ENCODE results near the gene TIGD3. TPM values are rescaled to one million over a fixed set of nuclear protein-coding genes. Genes with fewer than 3 reads are reported as not detected.

The TIGD3 gene
- total and polyA plus RNA-seq, 4 donors: 1.4 to 3.7 (median 2.4) TPM

DNA sequence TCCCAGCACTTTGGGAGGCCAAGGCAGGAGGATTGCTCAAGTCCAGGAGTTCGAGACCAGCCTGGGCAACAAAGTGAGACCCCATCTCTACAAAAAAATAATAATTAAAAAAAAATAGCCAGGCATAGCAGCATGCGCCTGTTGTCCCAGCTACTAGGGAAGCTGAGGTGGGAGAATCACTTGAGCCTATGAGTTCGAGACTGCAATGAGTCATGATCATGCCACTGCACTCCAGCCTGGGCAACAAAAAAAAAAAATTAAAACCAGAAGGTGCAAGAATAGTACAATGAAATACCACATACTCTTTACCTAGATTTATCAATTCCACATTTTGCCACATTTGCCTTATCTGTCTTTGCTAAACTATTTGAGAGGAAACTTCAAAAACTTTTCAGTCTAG, 12.7 kb upstream of the TIGD3 start:
- no peak for DNase-seq (ENCODE audit: low read depth in 4 of 6, low spot score in 6 of 6)
- H3K27me3 ChIP-seq (ENCODE audit: control insufficient read depth, insufficient read depth, low read length): no peaks in the 10 kb centered on the region
- no peaks in the 10 kb centered on the region for H3K4me1 ChIP-seq (ENCODE audit: control insufficient read depth, insufficient read depth, low read length)
- H3K9me3 ChIP-seq (ENCODE audit: control insufficient read depth, insufficient read depth, low read length): no peaks in the 10 kb centered on the region
- H3K4me3 ChIP-seq (ENCODE audit: low read depth, low read length): no peak overlapping the region
- no peak overlapping the region for H3K27ac ChIP-seq (ENCODE audit: low read depth, low read length)
- WGBS (ENCODE audit: insufficient coverage): no CpG with 5 or more reads among the region's 3 CpGs
- peaks cover 76% of the 10 kb centered on the region for H3K36me3 ChIP-seq (ENCODE audit: control insufficient read depth, insufficient read depth, low read length)

DNA sequence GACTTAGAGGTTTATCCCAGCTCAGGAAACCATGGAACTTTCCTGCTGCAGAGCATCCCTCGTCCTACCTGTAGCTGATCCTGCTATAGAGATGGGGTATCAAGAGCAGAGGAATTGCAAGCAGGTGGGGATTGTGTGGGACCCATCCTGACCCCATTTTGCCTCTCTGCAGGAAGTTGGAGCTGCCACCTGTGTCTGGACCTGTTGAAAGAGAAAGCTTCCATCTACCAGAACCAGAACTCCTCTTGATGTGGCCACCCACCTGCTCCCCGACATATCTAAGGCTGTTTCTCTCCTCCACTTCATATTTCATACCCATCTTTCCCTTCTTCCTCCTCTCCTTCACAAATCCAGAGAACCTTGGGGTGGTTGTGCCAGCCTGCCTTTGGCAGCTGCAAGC, 3.0 kb upstream of the TIGD3 start:
- Histone ChIP-seq H3K9me3 (ENCODE audit: control insufficient read depth, insufficient read depth, low read length) (no peaks in the 10 kb centered on the region), H3K36me3 (ENCODE audit: control insufficient read depth, insufficient read depth, low read length) (peaks cover 66% of the 10 kb centered on the region), H3K27me3 (ENCODE audit: control insufficient read depth, insufficient read depth, low read length) (peaks cover 4% of the 10 kb centered on the region), H3K4me3 (ENCODE audit: low read depth, low read length) (no peak overlapping the region), H3K27ac (ENCODE audit: low read depth, low read length) (no peak overlapping the region), H3K4me1 (ENCODE audit: control insufficient read depth, insufficient read depth, low read length) (peaks cover 35% of the 10 kb centered on the region)
- WGBS (ENCODE audit: insufficient coverage): 86% methylated on average over 1 of the region's 2 CpGs
- DNase-seq (ENCODE audit: low read depth in 4 of 6, low spot score in 6 of 6): no peak

DNA sequence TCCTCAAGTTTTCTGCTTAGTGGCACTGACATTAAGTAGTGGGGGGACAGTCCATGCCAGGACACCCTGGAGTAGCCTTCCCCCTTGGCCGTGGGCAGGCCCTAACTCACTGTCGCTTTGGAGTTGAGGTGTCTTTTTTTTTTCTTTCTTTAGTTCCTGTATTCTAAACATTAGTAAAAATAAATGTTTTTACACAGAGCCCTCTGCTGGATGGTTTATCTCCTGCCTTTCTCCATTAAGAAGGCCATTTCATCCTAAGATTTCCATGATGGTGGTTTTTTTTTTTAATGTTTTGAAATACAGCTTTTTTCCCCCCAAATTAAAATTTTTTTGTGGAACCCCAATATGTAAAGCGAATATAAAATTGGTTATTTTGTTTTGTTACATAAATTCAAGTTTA, 1.8 kb upstream of the TIGD3 start:
- H3K9me3 ChIP-seq (ENCODE audit: control insufficient read depth, insufficient read depth, low read length): no peaks in the 10 kb centered on the region
- no peak overlapping the region for H3K4me3 ChIP-seq (ENCODE audit: low read depth, low read length)
- H3K36me3 ChIP-seq (ENCODE audit: control insufficient read depth, insufficient read depth, low read length): peaks cover 56% of the 10 kb centered on the region
- peaks cover 42% of the 10 kb centered on the region for H3K4me1 ChIP-seq (ENCODE audit: control insufficient read depth, insufficient read depth, low read length)
- peak in 2 of 6 donors; percentile 46 to 76 for DNase-seq (ENCODE audit: low read depth in 4 of 6, low spot score in 6 of 6)
- H3K27ac ChIP-seq (ENCODE audit: low read depth, low read length): no peak overlapping the region
- H3K27me3 ChIP-seq (ENCODE audit: control insufficient read depth, insufficient read depth, low read length): peaks cover 4% of the 10 kb centered on the region
- no CpG with 5 or more reads among the region's 3 CpGs for WGBS (ENCODE audit: insufficient coverage)

DNA sequence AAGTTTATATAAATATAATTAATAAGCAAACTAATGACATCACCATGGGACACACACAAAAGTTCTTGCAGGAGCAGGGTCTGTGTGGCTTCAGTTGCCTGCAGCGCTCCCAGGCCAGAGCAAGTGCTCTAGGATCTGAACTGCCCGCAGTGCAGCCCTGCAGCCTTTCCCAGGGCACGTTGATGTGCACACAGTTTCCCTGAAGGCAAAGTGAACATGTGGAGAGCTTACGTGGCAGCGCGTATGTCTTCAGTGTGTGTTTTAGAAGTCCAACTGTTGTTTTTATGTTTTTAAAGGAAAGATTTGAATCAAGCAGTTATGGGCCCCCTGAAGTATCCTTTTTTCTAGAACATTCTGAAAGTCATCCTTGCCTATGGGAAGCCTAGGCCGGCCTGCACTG, 1.2 kb upstream of the TIGD3 start:
- 65% methylated on average over 5 of the region's 7 CpGs for WGBS (ENCODE audit: insufficient coverage)
- no peak for DNase-seq (ENCODE audit: low read depth in 4 of 6, low spot score in 6 of 6)

DNA sequence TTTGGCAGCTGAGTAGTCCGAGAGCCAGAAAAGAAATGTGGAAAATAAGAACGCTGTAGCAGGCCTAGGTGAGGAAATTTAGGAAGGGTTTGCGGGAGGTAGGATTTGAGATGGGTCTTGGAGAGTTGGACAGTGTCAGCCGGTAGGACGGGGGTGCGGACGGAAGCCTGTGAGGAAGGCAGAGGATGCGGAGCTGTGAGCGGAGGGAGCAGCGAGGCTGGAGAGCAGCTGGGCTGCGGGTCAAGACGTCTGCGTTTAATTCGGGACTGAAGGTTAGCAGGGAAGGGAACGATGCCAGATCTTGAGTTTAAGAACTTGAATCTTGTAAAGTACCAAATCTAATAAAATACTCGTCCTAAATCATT, 669 bp upstream of the TIGD3 start:
- peak overlapping the region; percentile 92 for H3K27ac ChIP-seq (ENCODE audit: low read depth, low read length)
- H3K4me3 ChIP-seq (ENCODE audit: low read depth, low read length): peak overlapping the region; percentile 71
- WGBS (ENCODE audit: insufficient coverage): 6% methylated on average over 11 of the region's 16 CpGs
- H3K27me3 ChIP-seq (ENCODE audit: control insufficient read depth, insufficient read depth, low read length): peaks cover 4% of the 10 kb centered on the region
- no peaks in the 10 kb centered on the region for H3K9me3 ChIP-seq (ENCODE audit: control insufficient read depth, insufficient read depth, low read length)
- H3K36me3 ChIP-seq (ENCODE audit: control insufficient read depth, insufficient read depth, low read length): peaks cover 45% of the 10 kb centered on the region
- H3K4me1 ChIP-seq (ENCODE audit: control insufficient read depth, insufficient read depth, low read length): peaks cover 42% of the 10 kb centered on the region
- no peak for DNase-seq (ENCODE audit: low read depth in 4 of 6, low spot score in 6 of 6)

More for the DNA sequence above, 1.2 kb upstream of the TIGD3 start:
- Histone ChIP-seq H3K36me3 (ENCODE audit: control insufficient read depth, insufficient read depth, low read length) (peaks cover 51% of the 10 kb centered on the region), H3K27ac (ENCODE audit: low read depth, low read length) (peak overlapping the region; percentile 92), H3K4me1 (ENCODE audit: control insufficient read depth, insufficient read depth, low read length) (peaks cover 42% of the 10 kb centered on the region), H3K9me3 (ENCODE audit: control insufficient read depth, insufficient read depth, low read length) (no peaks in the 10 kb centered on the region), H3K4me3 (ENCODE audit: low read depth, low read length) (peak overlapping the region; percentile 71), H3K27me3 (ENCODE audit: control insufficient read depth, insufficient read depth, low read length) (peaks cover 4% of the 10 kb centered on the region)

DNA sequence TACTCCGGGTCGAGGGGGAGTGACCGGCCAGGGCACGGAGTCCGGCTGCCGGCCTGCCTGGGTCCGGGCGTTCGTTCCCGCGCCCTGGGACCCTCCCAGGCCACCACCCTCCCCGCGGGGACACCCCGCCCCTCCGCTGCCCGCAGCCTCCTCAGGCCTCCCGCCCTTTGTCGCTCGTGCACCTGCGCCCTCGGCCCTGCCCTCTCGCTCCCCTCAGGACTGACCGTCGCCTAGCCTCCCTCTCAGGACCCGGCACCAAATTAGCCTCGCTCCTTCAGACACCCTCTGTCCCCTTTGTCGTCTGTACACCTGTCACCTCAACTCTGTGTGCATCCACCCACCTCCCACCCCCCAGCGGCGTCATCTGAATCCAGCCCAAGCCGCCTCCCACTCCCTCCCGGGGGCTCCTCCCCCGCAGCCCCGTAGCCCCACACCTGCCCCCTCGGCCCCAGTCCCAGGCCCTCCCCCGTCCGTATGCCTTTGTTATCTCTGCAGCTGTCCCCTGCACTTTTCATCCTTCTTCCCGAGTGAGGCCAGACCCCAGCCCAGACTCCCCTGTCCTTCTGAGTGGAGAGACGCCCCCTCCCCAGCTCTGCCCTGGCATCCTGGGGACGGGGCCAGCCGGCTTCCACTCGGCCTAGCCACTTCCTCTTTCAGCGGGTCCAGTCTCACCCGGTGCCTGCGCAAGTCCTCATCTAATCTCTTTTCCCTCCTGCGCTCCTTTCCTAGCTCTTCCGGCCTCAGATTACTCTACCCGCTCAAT, 643 bp downstream of the TIGD3 start:
- peak in 2 of 6 donors; percentile 57 to 84 for DNase-seq (ENCODE audit: low read depth in 4 of 6, low spot score in 6 of 6)
- no peak overlapping the region for H3K27ac ChIP-seq (ENCODE audit: low read depth, low read length)
- peaks cover 4% of the 10 kb centered on the region for H3K27me3 ChIP-seq (ENCODE audit: control insufficient read depth, insufficient read depth, low read length)
- H3K36me3 ChIP-seq (ENCODE audit: control insufficient read depth, insufficient read depth, low read length): peaks cover 34% of the 10 kb centered on the region
- H3K4me3 ChIP-seq (ENCODE audit: low read depth, low read length): peak overlapping the region; percentile 33
- no peaks in the 10 kb centered on the region for H3K9me3 ChIP-seq (ENCODE audit: control insufficient read depth, insufficient read depth, low read length)
- under 1% methylated on average over 45 of the region's 47 CpGs for WGBS (ENCODE audit: insufficient coverage)
- peaks cover 42% of the 10 kb centered on the region for H3K4me1 ChIP-seq (ENCODE audit: control insufficient read depth, insufficient read depth, low read length)

DNA sequence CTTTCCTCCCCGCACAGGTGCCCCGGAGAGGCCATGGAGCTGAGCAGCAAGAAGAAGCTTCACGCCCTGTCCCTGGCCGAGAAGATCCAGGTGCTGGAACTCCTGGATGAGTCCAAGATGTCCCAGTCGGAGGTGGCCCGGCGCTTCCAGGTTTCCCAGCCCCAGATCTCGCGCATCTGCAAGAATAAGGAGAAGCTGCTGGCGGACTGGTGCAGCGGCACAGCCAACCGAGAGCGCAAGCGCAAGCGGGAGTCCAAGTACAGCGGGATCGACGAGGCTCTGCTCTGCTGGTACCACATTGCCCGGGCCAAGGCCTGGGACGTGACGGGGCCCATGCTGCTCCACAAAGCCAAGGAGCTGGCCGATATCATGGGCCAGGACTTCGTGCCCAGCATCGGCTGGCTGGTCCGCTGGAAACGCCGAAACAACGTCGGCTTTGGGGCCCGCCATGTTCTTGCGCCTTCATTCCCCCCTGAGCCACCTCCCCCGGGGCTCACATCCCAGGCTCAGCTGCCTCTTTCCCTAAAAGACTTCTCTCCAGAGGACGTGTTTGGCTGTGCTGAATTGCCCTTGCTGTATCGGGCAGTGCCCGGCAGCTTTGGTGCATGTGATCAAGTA, 1.3 kb downstream of the TIGD3 start:
- no peak overlapping the region for H3K27ac ChIP-seq (ENCODE audit: low read depth, low read length)
- peak in 3 of 6 donors; percentile 45 to 90 (median 70) for DNase-seq (ENCODE audit: low read depth in 4 of 6, low spot score in 6 of 6)
- peaks cover 4% of the 10 kb centered on the region for H3K27me3 ChIP-seq (ENCODE audit: control insufficient read depth, insufficient read depth, low read length)
- no peaks in the 10 kb centered on the region for H3K9me3 ChIP-seq (ENCODE audit: control insufficient read depth, insufficient read depth, low read length)
- H3K36me3 ChIP-seq (ENCODE audit: control insufficient read depth, insufficient read depth, low read length): peaks cover 27% of the 10 kb centered on the region
- peak overlapping the region; percentile 33 for H3K4me3 ChIP-seq (ENCODE audit: low read depth, low read length)
- peaks cover 42% of the 10 kb centered on the region for H3K4me1 ChIP-seq (ENCODE audit: control insufficient read depth, insufficient read depth, low read length)
- WGBS (ENCODE audit: insufficient coverage): 38% methylated on average over 35 of the region's 35 CpGs

DNA sequence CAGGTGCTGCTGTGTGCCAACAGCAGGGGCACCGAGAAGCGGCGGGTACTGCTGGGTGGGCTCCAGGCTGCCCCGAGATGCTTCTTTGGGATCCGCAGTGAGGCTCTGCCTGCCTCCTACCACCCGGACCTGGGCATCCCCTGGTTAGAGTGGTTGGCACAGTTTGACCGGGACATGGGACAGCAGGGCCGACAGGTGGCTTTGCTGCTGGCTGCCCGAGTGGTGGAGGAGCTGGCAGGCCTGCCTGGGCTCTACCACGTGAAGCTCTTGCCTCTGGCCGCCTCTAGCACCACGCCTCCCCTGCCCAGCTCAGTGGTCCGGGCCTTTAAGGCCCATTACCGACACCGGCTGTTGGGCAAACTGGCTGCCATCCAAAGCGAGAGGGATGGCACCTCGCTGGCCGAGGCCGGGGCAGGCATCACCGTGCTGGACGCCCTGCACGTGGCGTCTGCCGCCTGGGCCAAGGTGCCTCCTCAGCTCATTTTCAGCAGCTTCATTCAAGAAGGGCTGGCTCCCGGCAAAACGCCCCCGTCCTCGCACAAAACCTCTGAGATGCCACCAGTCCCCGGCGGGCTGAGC, 1.9 kb downstream of the TIGD3 start:
- Histone ChIP-seq H3K9me3 (ENCODE audit: control insufficient read depth, insufficient read depth, low read length) (no peaks in the 10 kb centered on the region), H3K27ac (ENCODE audit: low read depth, low read length) (no peak overlapping the region), H3K4me1 (ENCODE audit: control insufficient read depth, insufficient read depth, low read length) (peaks cover 42% of the 10 kb centered on the region), H3K4me3 (ENCODE audit: low read depth, low read length) (no peak overlapping the region), H3K36me3 (ENCODE audit: control insufficient read depth, insufficient read depth, low read length) (peaks cover 24% of the 10 kb centered on the region), H3K27me3 (ENCODE audit: control insufficient read depth, insufficient read depth, low read length) (peaks cover 4% of the 10 kb centered on the region)
- WGBS (ENCODE audit: insufficient coverage): 80% methylated on average over 30 of the region's 30 CpGs
- DNase-seq (ENCODE audit: low read depth in 4 of 6, low spot score in 6 of 6): no peak

DNA sequence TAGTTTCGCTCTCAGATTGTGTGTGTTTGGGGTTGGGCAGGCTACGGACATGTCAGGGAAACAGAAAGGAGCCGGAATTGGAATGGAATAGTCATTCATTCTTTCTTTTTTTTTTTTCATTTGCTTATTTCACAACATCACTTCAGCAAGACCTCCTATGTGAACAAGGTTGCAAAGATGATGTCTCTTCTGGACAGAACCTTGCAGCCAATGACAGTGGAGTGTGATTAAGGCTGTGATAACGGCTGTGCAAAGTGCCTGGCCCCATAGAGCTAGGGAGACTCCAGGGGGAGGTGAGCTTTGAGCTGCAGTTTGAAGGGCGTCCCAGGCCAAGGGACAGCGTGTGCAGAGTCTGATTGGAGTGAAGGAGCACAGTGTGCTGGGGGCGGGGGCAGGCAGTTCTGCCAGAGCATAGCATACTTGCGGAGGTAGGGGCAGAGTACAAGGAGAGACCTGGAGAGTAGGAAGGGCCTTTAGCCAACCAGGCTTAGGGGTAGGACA, 3.4 kb downstream of the TIGD3 start:
- 91% methylated on average over 5 of the region's 8 CpGs for WGBS (ENCODE audit: insufficient coverage)
- H3K4me3 ChIP-seq (ENCODE audit: low read depth, low read length): no peak overlapping the region

More for the DNA sequence above, 3.4 kb downstream of the TIGD3 start:
- Histone ChIP-seq H3K27me3 (ENCODE audit: control insufficient read depth, insufficient read depth, low read length) (peaks cover 4% of the 10 kb centered on the region), H3K36me3 (ENCODE audit: control insufficient read depth, insufficient read depth, low read length) (peaks cover 11% of the 10 kb centered on the region), H3K4me1 (ENCODE audit: control insufficient read depth, insufficient read depth, low read length) (peaks cover 35% of the 10 kb centered on the region), H3K9me3 (ENCODE audit: control insufficient read depth, insufficient read depth, low read length) (no peaks in the 10 kb centered on the region), H3K27ac (ENCODE audit: low read depth, low read length) (no peak overlapping the region)
- no peak for DNase-seq (ENCODE audit: low read depth in 4 of 6, low spot score in 6 of 6)
